HEK293 (cell line): ENCODE results near the gene ASXL2.

ENCODE experiments used
- CTCF ChIA-PET: fragments of 350-600 bp; formaldehyde crosslinking; extraction: SDS; loops from one replicate; lab custom pipeline; 2021; ENCODE audit warnings: antibody characterized with exemption; lab: Yijun Ruan, JAX
- POLR2A ChIA-PET: fragments of 300-600 bp; formaldehyde crosslinking; extraction: SDS; loops from one replicate; lab custom pipeline; 2020; ENCODE audit warnings: antibody characterized with exemption, inconsistent platforms; lab: Yijun Ruan, JAX
- H3K27ac ChIP-seq: fragments of 200-500 bp; sonication (Bioruptor generic); 2 replicates; pipeline ENCODE4 v1.5.1; 2014; ENCODE audit warnings: low read depth, low read length, control low read depth, inconsistent platforms; ENCODE audit errors: extremely low read depth
- H3K36me3 ChIP-seq, 2 experiments: fragments of 200-500 bp in 1 of 2; sonication (Bioruptor generic) in 1 of 2; 1 replicate in 1 of 2; 2 replicates in 1 of 2; pipeline ENCODE4 v1.5.1; 2014 to 2017; ENCODE audit warnings: inconsistent platforms in 2 of 2, low read length in 2 of 2; ENCODE audit not compliant: control insufficient read depth in 2 of 2, insufficient read depth in 1 of 2
- H3K4me1 ChIP-seq: fragments of 200-500 bp; sonication (Bioruptor generic); 2 replicates; pipeline ENCODE4 v1.5.1; 2014; ENCODE audit warnings: mild to moderate bottlenecking, low read length, inconsistent platforms; ENCODE audit not compliant: control insufficient read depth, insufficient read depth
- H3K4me3 ChIP-seq: 2 replicates; pipeline ENCODE4 v1.5.1; 2011; ENCODE audit warnings: low read depth, mild to moderate bottlenecking, control low read depth, low read length, moderate library complexity
- H3K9me3 ChIP-seq: fragments of 200-500 bp; sonication (Bioruptor generic); 2 replicates; pipeline ENCODE4 v1.5.1; 2014; ENCODE audit warnings: low read depth, low read length, inconsistent platforms; ENCODE audit not compliant: control insufficient read depth, insufficient read depth
- HOXC10 ChIP-seq: sonication (generic); formaldehyde crosslinking; IDR thresholded peaks from 2 replicates; pipeline ENCODE4 v1.8.1; 2023; ENCODE audit warnings: mild to moderate bottlenecking, missing genetic modification reagents
- KLF10 ChIP-seq: fragments of 450-650 bp; IDR thresholded peaks from 2 replicates; pipeline ENCODE4 v1.5.1; 2018; ENCODE audit warnings: missing biosample characterization, mild to moderate bottlenecking, missing genetic modification characterization
- KLF9 ChIP-seq: fragments of 450-650 bp; formaldehyde crosslinking; IDR thresholded peaks from 2 replicates; pipeline ENCODE4 v1.5.1; 2016; ENCODE audit warnings: missing biosample characterization, missing genetic modification characterization, low read depth
- MZF1 ChIP-seq: fragments of 450-650 bp; formaldehyde crosslinking; IDR thresholded peaks from 2 replicates; pipeline ENCODE4 v1.5.1; 2017; ENCODE audit warnings: missing biosample characterization, missing genetic modification characterization, borderline replicate concordance
- PRDM4 ChIP-seq: fragments of 450-650 bp; formaldehyde crosslinking; IDR thresholded peaks from 2 replicates; pipeline ENCODE4 v1.5.1; 2017; ENCODE audit warnings: missing biosample characterization, missing genetic modification characterization
- RBAK ChIP-seq: fragments of 450-650 bp; formaldehyde crosslinking; IDR thresholded peaks from 2 replicates; pipeline ENCODE4 v1.5.1; 2016; ENCODE audit warnings: missing biosample characterization, missing genetic modification characterization
- SP7 ChIP-seq: fragments of 450-650 bp; formaldehyde crosslinking; IDR thresholded peaks from 2 replicates; pipeline ENCODE4 v1.5.1; 2016; ENCODE audit warnings: missing biosample characterization, missing genetic modification characterization
- ZNF10 ChIP-seq: fragments of 450-650 bp; formaldehyde crosslinking; IDR thresholded peaks from 2 replicates; pipeline ENCODE4 v1.5.1; 2017; ENCODE audit warnings: missing biosample characterization, missing genetic modification characterization
- ZNF155 ChIP-seq: fragments of 450-650 bp; formaldehyde crosslinking; IDR thresholded peaks from 2 replicates; pipeline ENCODE4 v1.5.1; 2016; ENCODE audit warnings: missing biosample characterization, missing genetic modification characterization
- ZNF174 ChIP-seq: fragments of 450-650 bp; formaldehyde crosslinking; IDR thresholded peaks from 2 replicates; pipeline ENCODE4 v1.5.0; 2017; ENCODE audit warnings: missing biosample characterization, mild to moderate bottlenecking, missing genetic modification characterization
- ZNF2 ChIP-seq: fragments of 450-650 bp; formaldehyde crosslinking; IDR thresholded peaks from 2 replicates; pipeline ENCODE4 v1.5.1; 2016; ENCODE audit warnings: missing biosample characterization, missing genetic modification characterization
- ZNF211 ChIP-seq: fragments of 450-650 bp; formaldehyde crosslinking; IDR thresholded peaks from 2 replicates; pipeline ENCODE4 v1.5.1; 2016; ENCODE audit warnings: low read depth, missing biosample characterization, missing genetic modification characterization
- ZNF350 ChIP-seq: fragments of 450-650 bp; formaldehyde crosslinking; IDR thresholded peaks from 2 replicates; pipeline ENCODE4 v1.5.0; 2017; ENCODE audit warnings: missing biosample characterization, mild to moderate bottlenecking, missing genetic modification characterization
- ZNF48 ChIP-seq: fragments of 450-650 bp; formaldehyde crosslinking; IDR thresholded peaks from 2 replicates; pipeline ENCODE4 v1.5.1; 2016; ENCODE audit warnings: missing biosample characterization, missing genetic modification characterization
- ZNF514 ChIP-seq: fragments of 450-650 bp; formaldehyde crosslinking; IDR thresholded peaks from 2 replicates; pipeline ENCODE4 v1.5.1; 2016; ENCODE audit warnings: missing biosample characterization, missing genetic modification characterization
- ZNF529 ChIP-seq: fragments of 450-650 bp; formaldehyde crosslinking; IDR thresholded peaks from 2 replicates; pipeline ENCODE4 v1.5.1; 2017; ENCODE audit warnings: missing genetic modification characterization, missing biosample characterization; ENCODE audit not compliant: insufficient replicate concordance
- ZNF600 ChIP-seq: fragments of 450-650 bp; formaldehyde crosslinking; IDR thresholded peaks from 2 replicates; pipeline ENCODE4 v1.5.1; 2016; ENCODE audit warnings: missing biosample characterization, missing genetic modification characterization
- ZNF610 ChIP-seq: fragments of 450-650 bp; formaldehyde crosslinking; IDR thresholded peaks from 2 replicates; pipeline ENCODE4 v1.5.1; 2016; ENCODE audit warnings: missing biosample characterization, missing genetic modification characterization, borderline replicate concordance
- ZNF660 ChIP-seq: fragments of 450-650 bp; IDR thresholded peaks from 2 replicates; pipeline ENCODE4 v1.5.1; 2018; ENCODE audit warnings: missing biosample characterization, mild to moderate bottlenecking, missing genetic modification characterization
- ZNF76 ChIP-seq: fragments of 450-650 bp; formaldehyde crosslinking; IDR thresholded peaks from 2 replicates; pipeline ENCODE4; 2016; ENCODE audit warnings: low read depth, missing biosample characterization, missing genetic modification characterization, borderline replicate concordance
- ZXDB ChIP-seq: fragments of 450-650 bp; formaldehyde crosslinking; IDR thresholded peaks from 2 replicates; pipeline ENCODE4 v1.5.1; 2016; ENCODE audit warnings: missing biosample characterization, missing genetic modification characterization
- TF ChIP-seq, protein P1 (sequence below): fragments of 450-650 bp; formaldehyde crosslinking; IDR thresholded peaks from 2 replicates; pipeline ENCODE4 v1.5.1; 2016; ENCODE audit warnings: missing biosample characterization, missing genetic modification characterization, low read depth
- TF ChIP-seq, protein P2 (sequence below): IDR thresholded peaks from 2 replicates; pipeline ENCODE4 v1.6.1; 2011; ENCODE audit warnings: mild to moderate bottlenecking, low read depth, low read length, borderline replicate concordance

Gene ASXL2

GRCh38 chr2:25899404-25899970 lies 21.2 kb upstream of the ASXL2 start:
- H3K9me3 ChIP-seq, result no peaks in the 10 kb centered on the region
- H3K4me1 ChIP-seq, result no peaks in the 10 kb centered on the region
- no peak overlapping the region for H3K4me3 ChIP-seq
- no peaks in the 10 kb centered on the region for H3K36me3 ChIP-seq
- ChIA-PET POLR2A (no interaction called here), CTCF (interaction anchor here (0.7 kb wide), 1 partner anchor 51 kb away, joined by 3 read pairs; no protein-coding TSS in a partner anchor)
- no peak overlapping the region for H3K27ac ChIP-seq
- TF ChIP-seq ZNF155 (tag by site-specific recombination), result no peak
- TF ChIP-seq, protein P1, sequence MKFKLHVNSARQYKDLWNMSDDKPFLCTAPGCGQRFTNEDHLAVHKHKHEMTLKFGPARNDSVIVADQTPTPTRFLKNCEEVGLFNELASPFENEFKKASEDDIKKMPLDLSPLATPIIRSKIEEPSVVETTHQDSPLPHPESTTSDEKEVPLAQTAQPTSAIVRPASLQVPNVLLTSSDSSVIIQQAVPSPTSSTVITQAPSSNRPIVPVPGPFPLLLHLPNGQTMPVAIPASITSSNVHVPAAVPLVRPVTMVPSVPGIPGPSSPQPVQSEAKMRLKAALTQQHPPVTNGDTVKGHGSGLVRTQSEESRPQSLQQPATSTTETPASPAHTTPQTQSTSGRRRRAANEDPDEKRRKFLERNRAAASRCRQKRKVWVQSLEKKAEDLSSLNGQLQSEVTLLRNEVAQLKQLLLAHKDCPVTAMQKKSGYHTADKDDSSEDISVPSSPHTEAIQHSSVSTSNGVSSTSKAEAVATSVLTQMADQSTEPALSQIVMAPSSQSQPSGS, result no peak
- TF ChIP-seq ZNF76 (tag by site-specific recombination), result no peak
- no peak for TF ChIP-seq ZNF350 (tag by site-specific recombination)
- TF ChIP-seq ZNF600 (tag by site-specific recombination), result no peak

DNA sequence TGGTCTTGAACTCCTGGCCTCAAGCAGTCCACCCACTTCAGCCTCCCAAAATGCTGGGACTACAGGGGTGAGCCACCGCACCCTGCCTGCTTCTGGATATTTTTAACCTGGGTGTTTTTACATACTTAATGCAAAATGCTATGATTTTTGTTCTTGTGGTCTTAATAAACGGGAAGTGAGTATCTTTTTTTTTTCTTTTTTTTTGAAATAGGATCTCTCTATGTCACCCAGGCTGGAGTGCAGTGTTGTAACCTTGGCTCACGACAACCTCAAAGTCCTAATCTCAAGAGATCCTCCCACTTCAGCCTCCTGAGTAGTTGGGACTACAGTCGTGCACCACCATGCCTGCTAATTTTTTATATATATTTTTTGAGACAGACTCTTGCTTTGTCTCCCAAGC lies 19.2 kb upstream of the ASXL2 start:
- ChIA-PET CTCF (no interaction called here), POLR2A (no interaction called here)
- TF ChIP-seq ZNF529, result no peak
- TF ChIP-seq, protein P1, result no peak
- TF ChIP-seq SP7 (tag by site-specific recombination), result no peak
- TF ChIP-seq HOXC10 (CRISPR knock-in tag), result no peak
- TF ChIP-seq, protein P2, sequence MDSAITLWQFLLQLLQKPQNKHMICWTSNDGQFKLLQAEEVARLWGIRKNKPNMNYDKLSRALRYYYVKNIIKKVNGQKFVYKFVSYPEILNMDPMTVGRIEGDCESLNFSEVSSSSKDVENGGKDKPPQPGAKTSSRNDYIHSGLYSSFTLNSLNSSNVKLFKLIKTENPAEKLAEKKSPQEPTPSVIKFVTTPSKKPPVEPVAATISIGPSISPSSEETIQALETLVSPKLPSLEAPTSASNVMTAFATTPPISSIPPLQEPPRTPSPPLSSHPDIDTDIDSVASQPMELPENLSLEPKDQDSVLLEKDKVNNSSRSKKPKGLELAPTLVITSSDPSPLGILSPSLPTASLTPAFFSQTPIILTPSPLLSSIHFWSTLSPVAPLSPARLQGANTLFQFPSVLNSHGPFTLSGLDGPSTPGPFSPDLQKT, result no peak
- no peak for TF ChIP-seq ZNF2 (tag by site-specific recombination)
- TF ChIP-seq ZNF514 (tag by site-specific recombination), result no peak
- no peak for TF ChIP-seq KLF9 (tag by site-specific recombination)
- TF ChIP-seq ZNF174 (tag by site-specific recombination), result no peak
- TF ChIP-seq RBAK (tag by site-specific recombination), result no peak
- no peak for TF ChIP-seq ZNF211
- TF ChIP-seq ZNF660, result no peak
- no peak for TF ChIP-seq MZF1 (tag by site-specific recombination)
- TF ChIP-seq PRDM4, result no peak
- no peak for TF ChIP-seq KLF10 (tag by site-specific recombination)
- TF ChIP-seq ZNF10 (tag by site-specific recombination), result no peak
- no peak for TF ChIP-seq ZNF610 (tag by site-specific recombination)
- TF ChIP-seq ZXDB (tag by site-specific recombination), result no peak
- TF ChIP-seq ZNF48, result no peak
- no peak overlapping the region for H3K4me3 ChIP-seq
- no peak overlapping the region for H3K27ac ChIP-seq
- H3K36me3 ChIP-seq, result no peaks in the 10 kb centered on the region
- H3K4me1 ChIP-seq, result no peaks in the 10 kb centered on the region
- no peaks in the 10 kb centered on the region for H3K9me3 ChIP-seq
